DOHH2 (cell line): ENCODE results near the gene NDUFA8.
"Not testable (repeated sequence)": the region's sequence is repeated elsewhere in the genome, so short reads cannot be mapped to it uniquely, and the experiment has no call there.

Source experiments
- H3F3A ChIP-seq: fragments of 200-600 bp; sonication (generic), shearing (Covaris generic); 2 replicates; pipeline ENCODE4 v1.6.0; 2016; ENCODE audit warnings: antibody characterized with exemption, mild to moderate bottlenecking; ENCODE audit not compliant: control insufficient read depth, insufficient read depth
- H3K27ac ChIP-seq: fragments of 200-600 bp; sonication (generic); 2 replicates; pipeline ENCODE4 v1.5.1; 2014; ENCODE audit warnings: low read depth, mild to moderate bottlenecking, low read length, moderate library complexity
- H3K27me3 ChIP-seq: fragments of 200-600 bp; sonication (generic); 2 replicates; pipeline ENCODE4 v1.6.1; 2014; ENCODE audit warnings: mild to moderate bottlenecking, low read length, mixed read lengths; ENCODE audit not compliant: control insufficient read depth
- H3K36me3 ChIP-seq: fragments of 200-600 bp; sonication (generic); 2 replicates; pipeline ENCODE4 v1.6.1; 2014; ENCODE audit warnings: mild to moderate bottlenecking, low read length, moderate library complexity, mixed read lengths; ENCODE audit not compliant: control insufficient read depth
- H3K4me1 ChIP-seq: fragments of 200-600 bp; sonication (generic); 2 replicates; pipeline ENCODE4 v1.6.1; 2014; ENCODE audit warnings: mild to moderate bottlenecking, low read length, mixed read lengths; ENCODE audit not compliant: control insufficient read depth
- H3K4me2 ChIP-seq: fragments of 200-600 bp; sonication (generic); 2 replicates; pipeline ENCODE4 v1.6.0; 2014; ENCODE audit warnings: mild to moderate bottlenecking, low read length, moderate library complexity
- H3K4me3 ChIP-seq: fragments of 200-600 bp; sonication (generic); 2 replicates; pipeline ENCODE4 v1.5.1; 2014; ENCODE audit warnings: mild to moderate bottlenecking, low read length, mixed read lengths
- H3K79me2 ChIP-seq: fragments of 200-600 bp; sonication (generic); 2 replicates; pipeline ENCODE4 v1.6.1; 2014; ENCODE audit warnings: mild to moderate bottlenecking, low read length, mixed read lengths; ENCODE audit not compliant: control insufficient read depth
- H3K9me2 ChIP-seq: fragments of 200-600 bp; sonication (generic); replicated peaks from 2 replicates; pipeline ENCODE4 v1.6.1; 2014; ENCODE audit warnings: mild to moderate bottlenecking, low read length, mixed read lengths; ENCODE audit not compliant: control insufficient read depth
- H3K9me3 ChIP-seq: fragments of 200-600 bp; sonication (generic); 2 replicates; pipeline ENCODE4 v1.6.1; 2014; ENCODE audit warnings: antibody characterized with exemption, low read length, mixed read lengths; ENCODE audit not compliant: control insufficient read depth, insufficient read depth
- H4K20me1 ChIP-seq: fragments of 200-600 bp; sonication (generic); 2 replicates; pipeline ENCODE4 v1.6.0; 2014; ENCODE audit warnings: low read depth, mild to moderate bottlenecking, antibody characterized with exemption, low read length, moderate library complexity; ENCODE audit not compliant: control insufficient read depth, insufficient read depth
- CTCF ChIP-seq: fragments of 200-600 bp; sonication (generic); IDR thresholded peaks from one replicate; pipeline ENCODE4 v1.5.1; 2014; ENCODE audit warnings: antibody characterized with exemption, mild to moderate bottlenecking, low read depth, low read length; ENCODE audit not compliant: poor library complexity, severe bottlenecking
- EZH2phosphoT487 ChIP-seq: fragments of 200-600 bp; sonication (generic); IDR thresholded peaks from 2 replicates; pipeline ENCODE4 v1.6.1; 2017; ENCODE audit warnings: borderline replicate concordance, mild to moderate bottlenecking, antibody characterized with exemption, low read length, moderate library complexity, mixed read lengths

NDUFA8 gene

GRCh38 chr9:122119721-122120120 lies 39.9 kb downstream of the NDUFA8 start:
- Histone ChIP-seq H3K4me2 (no peak overlapping the region), H3K9me3 (peaks cover 3% of the 10 kb centered on the region; the same call in 1 of the 2 replicates), H3K27ac (no peak overlapping the region), H3K4me3 (no peak overlapping the region), H3K4me1 (peaks cover 4% of the 10 kb centered on the region), H3K27me3 (peaks cover 8% of the 10 kb centered on the region; the same call in 1 of the 2 replicates), H3F3A (no peaks in the 10 kb centered on the region), H3K79me2 (no peaks in the 10 kb centered on the region), H4K20me1 (no peaks in the 10 kb centered on the region), H3K36me3 (no peaks in the 10 kb centered on the region), H3K9me2 (no peaks in the 10 kb centered on the region)
- TF ChIP-seq CTCF = no peak
- TF ChIP-seq EZH2phosphoT487 = no peak

- H3F3A ChIP-seq = no peaks in the 10 kb centered on the region
- H3K9me3 ChIP-seq = peaks cover 3% of the 10 kb centered on the region; the same call in 1 of the 2 replicates
Observed at GRCh38 chr9:122119166-122119521, 40.4 kb downstream of the NDUFA8 start.

GRCh38 chr9:122118343-122119165 lies 41.0 kb downstream of the NDUFA8 start:
- Histone ChIP-seq H4K20me1 (no peaks in the 10 kb centered on the region), H3K4me2 (no peak overlapping the region), H3K4me1 (peaks cover 4% of the 10 kb centered on the region), H3K27ac (no peak overlapping the region), H3F3A (no peaks in the 10 kb centered on the region), H3K4me3 (no peak overlapping the region), H3K9me2 (no peaks in the 10 kb centered on the region), H3K27me3 (peaks cover 4% of the 10 kb centered on the region; the same call in 1 of the 2 replicates), H3K36me3 (no peaks in the 10 kb centered on the region), H3K79me2 (no peaks in the 10 kb centered on the region), H3K9me3 (peaks cover 3% of the 10 kb centered on the region; the same call in 1 of the 2 replicates)
- TF ChIP-seq EZH2phosphoT487 (no peak), CTCF (no peak)

More at GRCh38 chr9:122119166-122119521, 40.4 kb downstream of the NDUFA8 start:
- Histone ChIP-seq H3K4me2 (no peak overlapping the region), H3K4me1 (peaks cover 4% of the 10 kb centered on the region), H3K36me3 (no peaks in the 10 kb centered on the region), H4K20me1 (no peaks in the 10 kb centered on the region), H3K27ac (no peak overlapping the region), H3K9me2 (no peaks in the 10 kb centered on the region), H3K4me3 (no peak overlapping the region), H3K27me3 (peaks cover 4% of the 10 kb centered on the region; the same call in 1 of the 2 replicates), H3K79me2 (no peaks in the 10 kb centered on the region)
- TF ChIP-seq CTCF (no peak), EZH2phosphoT487 (no peak)

GRCh38 chr9:122117241-122117640 lies 42.3 kb downstream of the NDUFA8 start:
- H3K4me3 ChIP-seq = not testable (repeated sequence)

More at GRCh38 chr9:122117241-122117640, 42.3 kb downstream of the NDUFA8 start:
- not testable (repeated sequence) for H3K9me3 ChIP-seq, H3K27ac ChIP-seq, H4K20me1 ChIP-seq, H3K79me2 ChIP-seq, H3K9me2 ChIP-seq, H3K4me2 ChIP-seq, H3K36me3 ChIP-seq, H3K4me1 ChIP-seq, H3K27me3 ChIP-seq, H3F3A ChIP-seq
